Peyer's patch (tissue), 4 donors: ENCODE measurements around the gene TIGD1.

Experiments
- CTCF ChIP-seq, 6 experiments: fragments of 450-650 bp in 4 of 6; fragments of 200-600 bp in 2 of 6; sonication (generic) in 1 of 6; IDR thresholded peaks; one replicate each; pipeline ENCODE4 v1.5.1; 2017 to 2019; ENCODE audit warnings: antibody characterized with exemption in 6 of 6, mild to moderate bottlenecking in 3 of 6, moderate library complexity in 1 of 6
- POLR2A ChIP-seq, 2 donors: fragments of 450-650 bp; IDR thresholded peaks; one replicate each; pipeline ENCODE4 v1.5.1; 2017; ENCODE audit warnings: antibody characterized with exemption in 2 of 2, mild to moderate bottlenecking in 2 of 2, moderate library complexity in 2 of 2

DNA sequence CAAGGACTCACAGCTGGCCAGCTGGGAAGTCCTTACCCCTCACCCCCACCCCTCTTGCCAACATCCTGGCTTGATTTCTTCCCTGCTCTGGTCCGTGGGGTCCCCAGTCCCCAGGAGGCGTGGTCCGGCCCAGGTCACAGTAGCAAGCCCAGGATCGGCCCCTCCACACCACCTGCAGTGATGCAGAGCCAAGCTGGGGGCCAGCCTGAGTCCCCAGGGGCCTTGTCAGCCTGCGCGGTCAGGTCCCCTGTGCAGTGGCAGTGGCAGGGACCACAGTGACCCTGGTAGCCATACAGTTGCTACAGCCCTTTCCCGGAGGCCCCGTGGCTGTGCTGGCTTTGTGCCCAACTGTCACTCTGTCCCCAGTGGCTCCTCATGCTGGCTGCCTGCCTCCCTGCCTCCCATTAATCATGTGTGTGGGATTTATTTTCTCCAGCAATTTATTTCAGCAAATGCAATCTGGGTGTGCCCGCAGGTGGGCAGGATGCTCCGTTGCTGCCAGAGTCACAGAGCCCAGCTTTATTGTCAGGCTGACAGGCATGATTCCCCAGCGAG, 38.9 kb downstream of the TIGD1 start:
- no peak for TF ChIP-seq POLR2A (IDR thresholded peaks at IDR 0.05)
- TF ChIP-seq CTCF (IDR thresholded peaks at IDR 0.05) = no peak
